HepG2 (cell line): Measurements from ENCODE around the gene HAGHL. TPM values are rescaled to one million over a fixed set of nuclear protein-coding genes. Genes with fewer than 3 reads are reported as not detected.

Experiments used
- BCL6 ChIP-seq: IDR thresholded peaks from 2 replicates; pipeline ENCODE4 v1.6.1; 2016; ENCODE audit warnings: missing genetic modification reagents, missing compliant biosample characterization
- EP300 ChIP-seq, 3 experiments: sonication (generic) in 1 of 3; formaldehyde crosslinking in 1 of 3; IDR thresholded peaks; 2 replicates each; pipeline versions ENCODE4 v1.5.1 to v1.6.1; 2011 to 2020; ENCODE audit warnings: low read depth in 2 of 3, low read length in 2 of 3, borderline replicate concordance in 1 of 3, improper control_type of control experiment in 1 of 3, mild to moderate bottlenecking in 1 of 3, missing genetic modification reagents in 1 of 3, moderate library complexity in 1 of 3
- FOSL1 ChIP-seq: sonication (generic); formaldehyde crosslinking; IDR thresholded peaks from 2 replicates; pipeline ENCODE4 v1.9.0; 2021; ENCODE audit warnings: missing genetic modification reagents, borderline replicate concordance
- GABPB1 ChIP-seq: IDR thresholded peaks from 2 replicates; pipeline ENCODE4 v1.6.1; 2016; ENCODE audit warnings: mild to moderate bottlenecking, missing genetic modification reagents, moderate library complexity, missing compliant biosample characterization
- MAF1 ChIP-seq: sonication (generic); formaldehyde crosslinking; IDR thresholded peaks from 2 replicates; pipeline ENCODE4 v1.5.0; 2020; ENCODE audit warnings: missing genetic modification reagents, borderline replicate concordance
- MED8 ChIP-seq: sonication (generic); formaldehyde crosslinking; IDR thresholded peaks from 2 replicates; pipeline ENCODE4 v1.8.1; 2023; ENCODE audit warnings: mild to moderate bottlenecking, missing genetic modification reagents; ENCODE audit not compliant: insufficient replicate concordance
- NR3C1 ChIP-seq: sonication (generic); formaldehyde crosslinking; IDR thresholded peaks from 2 replicates; pipeline ENCODE4 v1.4.0; 2020; ENCODE audit warnings: missing genetic modification reagents
- PITX1 ChIP-seq: sonication (generic); formaldehyde crosslinking; IDR thresholded peaks from 2 replicates; pipeline ENCODE4 v1.5.1; 2020; ENCODE audit warnings: mild to moderate bottlenecking, missing genetic modification reagents
- RXRB ChIP-seq: IDR thresholded peaks from 2 replicates; pipeline ENCODE4 v1.6.1; 2016; ENCODE audit warnings: borderline replicate concordance, missing genetic modification reagents, missing compliant biosample characterization
- SP5 ChIP-seq: IDR thresholded peaks from 2 replicates; pipeline ENCODE4 v1.6.1; 2016; ENCODE audit warnings: low read depth, borderline replicate concordance
- YEATS4 ChIP-seq: sonication (generic); formaldehyde crosslinking; IDR thresholded peaks from 2 replicates; pipeline ENCODE4 v1.4.0; 2020; ENCODE audit warnings: missing genetic modification reagents, borderline replicate concordance
- ZMAT3 ChIP-seq: sonication (generic); formaldehyde crosslinking; conservative IDR thresholded peaks from 2 replicates; pipeline ENCODE4 v1.7.0; 2021; ENCODE audit warnings: missing genetic modification reagents
- ZNF142 ChIP-seq: sonication (generic); formaldehyde crosslinking; IDR thresholded peaks from 2 replicates; pipeline ENCODE4 v1.4.0; 2020; ENCODE audit warnings: missing genetic modification reagents
- ZNF451 ChIP-seq: sonication (generic); formaldehyde crosslinking; IDR thresholded peaks from 2 replicates; pipeline ENCODE4 v1.5.0; 2020; ENCODE audit warnings: mild to moderate bottlenecking, missing genetic modification reagents
- ZNF562 ChIP-seq: sonication (generic); formaldehyde crosslinking; IDR thresholded peaks from 2 replicates; pipeline ENCODE4 v1.8.0; 2022; ENCODE audit warnings: missing genetic modification reagents, borderline replicate concordance
- ZNF564 ChIP-seq: sonication (generic); formaldehyde crosslinking; IDR thresholded peaks from 2 replicates; pipeline ENCODE4 v1.8.1; 2023; ENCODE audit warnings: mild to moderate bottlenecking, missing genetic modification reagents
- ZNF839 ChIP-seq: sonication (generic); formaldehyde crosslinking; IDR thresholded peaks from 2 replicates; pipeline ENCODE4 v1.4.0; 2020; ENCODE audit warnings: missing genetic modification reagents, mild to moderate bottlenecking, borderline replicate concordance
- ZSCAN9 ChIP-seq: IDR thresholded peaks from 2 replicates; pipeline ENCODE4 v1.6.1; 2016; ENCODE audit warnings: borderline replicate concordance
- polyA plus RNA-seq, 8 experiments: library from polyadenylated mRNA; depleted of rRNA in 3 of 8; stranded (reverse) in 7 of 8; unstranded in 1 of 8; fragments of >200 nt; fragmentation: Illumina TruSeq in 4 of 8; extraction: Trizol in 4 of 8; gene quantifications; 2 replicates each; pipeline versions ENCODE4 v1.2.1 to v1.2.3, GENCODE V29; 2011 to 2016; ENCODE audit warnings: low read depth in 4 of 8, missing spikeins in 1 of 8, mixed read lengths in 1 of 8; ENCODE audit not compliant: insufficient read depth in 1 of 8
- total RNA-seq, 5 experiments: library from RNA; depleted of rRNA; stranded (reverse); fragments of >200 nt; fragmentation: Illumina TruSeq; extraction: Trizol; gene quantifications; 2 replicates each; pipeline ENCODE4 v1.2.3, GENCODE V29; 2016; ENCODE audit warnings: low read depth in 1 of 5

HAGHL gene
- total and polyA plus RNA-seq, 2 of the 13 experiments (the other 11 are each of a cell fraction or from before 2014, with no cell fraction given): 3.4 to 8.4 TPM

- TF ChIP-seq ZNF142 (CRISPR knock-in tag) (peak; percentile 72; the same call in 1 of the 2 replicates), MED8 (CRISPR knock-in tag) (peak; percentile 15), FOSL1 (no peak), MAF1 (no peak), GABPB1 (CRISPR knock-in tag) (peak; percentile 93), BCL6 (no peak), NR3C1 (CRISPR knock-in tag) (no peak), YEATS4 (CRISPR knock-in tag) (peak; percentile 93), ZNF562 (no peak), ZSCAN9 (no peak), RXRB (CRISPR knock-in tag) (peak; percentile 32; the same call in 1 of the 2 replicates), ZMAT3 (CRISPR knock-in tag) (0 out of 2 replicates have a peak, but pooled peaks have one; percentile 32), EP300 (IDR thresholded peaks at IDR 0.05; ENCODE audit: low read depth in 2 of 2, low read length in 2 of 2) (0 out of 4 replicates have a peak, but pooled peaks of 1 of the 2 experiments have one; percentile 15), EP300 (CRISPR knock-in tag; IDR thresholded peaks at IDR 0.05; ENCODE audit: borderline replicate concordance) (no peak), ZNF451 (CRISPR knock-in tag) (peak; percentile 68; the same call in 1 of the 2 replicates), ZNF564 (CRISPR knock-in tag) (peak; percentile 82; the same call in 1 of the 2 replicates), SP5 (CRISPR knock-in tag) (no peak), ZNF839 (CRISPR knock-in tag) (no peak), PITX1 (CRISPR knock-in tag) (0 out of 2 replicates have a peak, but pooled peaks have one; percentile 23)
Observed at GRCh38 chr16:720990-721764, 5.7 kb upstream of the HAGHL start, which contains the start of gene ANTKMT (continued).
